Smooth muscle cell of the pulmonary artery (primary cell): ENCODE data around the gene BMF. TPM values are rescaled to one million over a fixed set of nuclear protein-coding genes. Genes with fewer than 3 reads are reported as not detected.

ENCODE experiments used
- total RNA-seq: library from RNA; depleted of rRNA; stranded (reverse); fragments of >200 nt; gene quantifications from 2 replicates; pipeline ENCODE4 v1.2.3, GENCODE V29; 2014

BMF gene, protein sequence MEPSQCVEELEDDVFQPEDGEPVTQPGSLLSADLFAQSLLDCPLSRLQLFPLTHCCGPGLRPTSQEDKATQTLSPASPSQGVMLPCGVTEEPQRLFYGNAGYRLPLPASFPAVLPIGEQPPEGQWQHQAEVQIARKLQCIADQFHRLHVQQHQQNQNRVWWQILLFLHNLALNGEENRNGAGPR
- 2.0 and 3.8 TPM in 2 replicates for total RNA-seq

DNA sequence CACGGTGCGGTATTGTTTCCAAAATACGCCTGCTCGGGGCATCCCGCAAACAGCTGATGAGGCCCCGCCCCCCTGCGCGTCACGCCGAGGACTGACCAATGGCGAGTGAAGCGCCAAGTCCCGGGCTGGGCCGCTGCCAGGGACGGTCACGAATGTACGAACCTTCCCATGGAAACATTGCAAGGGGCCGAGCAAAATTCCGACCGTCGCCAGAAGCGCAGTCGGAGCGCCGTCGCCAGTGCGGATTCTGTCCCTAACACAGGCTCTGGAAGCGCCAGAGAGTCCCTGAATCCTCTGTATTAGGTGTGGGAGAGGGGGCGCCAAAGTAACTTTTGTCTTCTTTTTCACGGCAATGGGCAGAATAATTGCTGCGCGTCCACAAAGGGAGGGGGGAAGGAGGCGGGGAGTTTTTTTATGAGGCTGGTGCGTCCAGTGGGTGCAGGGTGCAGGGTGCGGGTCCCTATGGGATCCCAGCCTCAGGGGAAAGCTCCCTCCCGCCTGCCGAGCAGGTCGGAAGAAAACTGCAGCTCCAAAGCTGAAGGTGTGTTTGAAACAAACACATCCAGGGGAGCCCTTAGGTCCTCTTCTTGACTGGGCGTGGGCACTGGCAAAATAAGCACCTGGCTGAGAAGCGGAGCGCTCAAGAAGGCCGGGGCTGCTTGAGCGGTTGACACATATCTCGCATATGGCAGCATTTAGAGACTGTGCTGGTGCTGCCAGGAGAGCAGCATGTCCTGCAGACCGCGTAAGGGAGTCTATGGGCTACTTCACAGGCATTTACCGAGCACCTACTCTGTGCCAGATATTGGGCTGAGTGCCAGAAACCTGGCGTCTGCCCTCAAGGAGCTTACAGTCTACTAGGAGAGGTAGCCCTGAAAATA lies at the start of gene BMF:
TSS of gene BMF (minus strand) at position 25 of the 881 bp plus-strand sequence. CDS start 2,793 bp downstream, outside the sequence.

DNA sequence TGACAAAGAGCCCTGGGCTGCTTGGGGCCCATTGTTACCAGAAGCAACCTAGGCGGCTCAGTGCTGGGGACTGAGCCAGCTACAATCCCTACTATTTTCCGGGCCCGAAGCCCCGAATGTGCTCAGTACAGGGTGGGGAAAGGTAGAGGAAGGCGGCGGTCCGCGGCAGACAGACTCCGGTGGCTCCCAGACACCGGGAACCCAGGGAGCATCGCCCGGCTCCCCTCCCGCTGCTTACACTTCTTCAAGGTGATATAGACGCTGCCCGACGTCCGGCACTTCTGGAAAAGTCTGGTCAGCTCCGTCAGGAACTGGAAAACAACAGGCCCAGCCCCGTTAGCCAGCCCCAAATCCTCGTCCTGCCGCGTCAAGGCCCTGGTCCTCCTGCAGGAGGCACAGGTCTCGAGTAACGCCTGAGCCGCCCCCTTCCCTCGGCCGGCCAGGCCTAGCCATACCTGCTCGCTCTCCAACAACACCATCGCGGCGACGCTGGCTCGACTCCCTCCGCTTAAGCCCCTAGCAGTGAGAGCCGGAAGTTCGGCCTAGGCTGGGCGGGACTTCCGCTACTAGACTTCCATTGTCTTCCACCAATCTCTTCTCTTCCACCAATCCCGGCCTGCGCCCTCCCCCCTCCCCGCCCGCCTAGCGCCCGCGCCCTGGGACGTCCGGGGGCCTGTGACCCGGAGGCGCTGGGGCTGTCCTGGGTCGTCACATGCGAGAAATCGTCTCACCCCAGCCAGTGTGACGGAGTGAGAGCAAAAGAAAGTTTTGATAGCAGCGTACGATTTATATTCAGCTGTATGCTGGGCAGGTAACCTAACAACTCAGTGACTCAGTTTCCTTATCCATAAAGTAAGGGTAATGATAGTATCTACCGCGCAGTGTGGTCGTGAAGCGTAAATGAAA lies 69.8 kb downstream of the BMF start, which contains the start of gene SRP14:
TSS of gene SRP14 (minus strand) at position 544 of the 906 bp plus-strand sequence. CDS start at position 479, 65 bp downstream.

Other genes with a start within 250 kb of the BMF start
- 147 and 182 TPM in 2 replicates for gene GPR176, start 188.6 kb downstream of the BMF start, total RNA-seq
- 77.0 and 80.5 TPM in 2 replicates for gene EIF2AK4, start 174.8 kb downstream of the BMF start, total RNA-seq
- gene SRP14, start 69.7 kb downstream of the BMF start, total RNA-seq: 187 and 197 TPM in 2 replicates
- gene BUB1B, start 52.2 kb upstream of the BMF start, total RNA-seq: 2.9 and 7.0 TPM in 2 replicates
- gene PAK6, start 130.2 kb upstream of the BMF start, total RNA-seq: 0.13 TPM in 2 replicates
- gene ANKRD63, start 174.2 kb upstream of the BMF start, total RNA-seq: not detected in 2 replicates
- 0.07 and 0.43 TPM in 2 replicates for gene PLCB2, start 199.1 kb upstream of the BMF start, total RNA-seq
- 26.2 and 32.5 TPM in 2 replicates for gene INAFM2, start 214.8 kb upstream of the BMF start, total RNA-seq
- 49.3 and 91.9 TPM in 2 replicates for gene CCDC9B, start 232.1 kb upstream of the BMF start, total RNA-seq
- not detected in 2 replicates for gene PHGR1, start 242.2 kb upstream of the BMF start, total RNA-seq
- 0.13 and 0.17 TPM in 2 replicates for gene DISP2, start 249.3 kb upstream of the BMF start, total RNA-seq